Airway epithelial cell (primary cell): ENCODE data around the gene FRMPD3. TPM values are rescaled to one million over a fixed set of nuclear protein-coding genes. Genes with fewer than 3 reads are reported as not detected.

ENCODE experiments used
- total RNA-seq: library from RNA; depleted of rRNA; stranded (reverse); fragments of >200 nt; gene quantifications from 2 replicates; pipeline ENCODE4 v1.2.3, GENCODE V29; 2015

The FRMPD3 gene
- total RNA-seq: under 0.01 TPM in 1 of 2 replicates, not detected in the other

GRCh38 chrX:107448998-107449835 lies at the start of gene FRMPD3:
TSS of gene FRMPD3 (plus strand) at chrX:107449652. CDS start at chrX:107526589, 76,937 bp downstream.

Other genes starting within 250 kb of the FRMPD3 start
- gene NUP62CL, start 243.2 kb upstream of the FRMPD3 start, total RNA-seq: 2.0 and 3.5 TPM in 2 replicates
- not detected in 2 replicates for gene DNAAF6, start 243.0 kb upstream of the FRMPD3 start, total RNA-seq
- gene PRPS1, start 178.9 kb downstream of the FRMPD3 start, total RNA-seq: 21.9 and 30.4 TPM in 2 replicates